K562 (cell line): Measurements from ENCODE around the gene DOLPP1. TPM values are rescaled to one million over a fixed set of nuclear protein-coding genes. Genes with fewer than 3 reads are reported as not detected.

ENCODE experiments used
- BHLHE40 ChIP-seq: IDR thresholded peaks from 2 replicates; pipeline ENCODE4 v1.6.1; 2011; ENCODE audit warnings: low read length, improper control_type of control experiment
- CBFA2T2 ChIP-seq: fragments of 450-650 bp; conservative IDR thresholded peaks from 2 replicates; pipeline ENCODE4 v1.6.1; 2017; ENCODE audit warnings: mild to moderate bottlenecking
- CCAR2 ChIP-seq: fragments of 200-400 bp; formaldehyde crosslinking; IDR thresholded peaks from 2 replicates; pipeline ENCODE4 v1.6.1; 2017; ENCODE audit warnings: mild to moderate bottlenecking, low read depth, low read length
- CTBP1 ChIP-seq: fragments of 450-650 bp; IDR thresholded peaks from 2 replicates; pipeline ENCODE4 v1.6.1; 2016; ENCODE audit warnings: borderline replicate concordance
- ETV1 ChIP-seq: fragments of 450-650 bp; conservative IDR thresholded peaks from 2 replicates; pipeline ENCODE4 v1.6.1; 2016; ENCODE audit warnings: missing genetic modification characterization, control low read depth, low read depth, missing compliant biosample characterization
- GATA2 ChIP-seq: sonication (generic); formaldehyde crosslinking; IDR thresholded peaks from 2 replicates; pipeline ENCODE4 v1.4.0; 2020; ENCODE audit warnings: mild to moderate bottlenecking, missing genetic modification reagents
- HNRNPH1 ChIP-seq: fragments of 200-400 bp; formaldehyde crosslinking; optimal IDR thresholded peaks from 2 replicates; pipeline ENCODE3; 2017; ENCODE audit warnings: low read depth, mild to moderate bottlenecking, low read length, moderate library complexity
- MBD2 ChIP-seq: sonication (generic); IDR thresholded peaks from 2 replicates; pipeline ENCODE4 v1.6.1; 2016; ENCODE audit warnings: low read depth, borderline replicate concordance
- MYNN ChIP-seq, 2 experiments: sonication (generic); formaldehyde crosslinking in 1 of 2; IDR thresholded peaks; 2 replicates each; pipeline versions ENCODE4 v1.5.0 to v1.6.1; 2016 to 2020; ENCODE audit warnings: antibody characterized with exemption in 1 of 2, missing genetic modification reagents in 1 of 2
- NRF1 ChIP-seq, 2 experiments: fragments of 450-650 bp; IDR thresholded peaks in 1 of 2; conservative IDR thresholded peaks in 1 of 2; 2 replicates each; pipeline ENCODE4 v1.6.1; 2014; ENCODE audit warnings: mild to moderate bottlenecking in 2 of 2
- SMAD4 ChIP-seq: fragments of 250-450 bp; sonication (Bioruptor Pico); conservative IDR thresholded peaks from 2 replicates; pipeline ENCODE4 v1.8.0; 2021; ENCODE audit warnings: inconsistent platforms, mild to moderate bottlenecking, moderate library complexity
- TEAD1 ChIP-seq, 2 experiments: fragments of 450-650 bp in 1 of 2; sonication (generic) in 1 of 2; formaldehyde crosslinking; IDR thresholded peaks; 2 replicates each; pipeline versions ENCODE4 v1.4.0 to v1.8.0; 2020 to 2022; ENCODE audit warnings: mild to moderate bottlenecking in 2 of 2, missing genetic modification reagents in 1 of 2
- polyA plus RNA-seq, 8 experiments: library from polyadenylated mRNA; depleted of rRNA in 4 of 8; stranded (reverse) in 5 of 8; unstranded in 3 of 8; fragments of >200 nt; fragmentation: Nextera tagmentation in 2 of 8; fragmentation: Illumina TruSeq in 1 of 8; extraction: Ambion mirVana in 2 of 8; extraction: Trizol in 1 of 8; gene quantifications; 2 replicates each; pipeline versions ENCODE4 v1.2.1 to v1.2.3, GENCODE V29; 2011 to 2014; ENCODE audit warnings: inconsistent platforms in 1 of 8, missing spikeins in 1 of 8
- total RNA-seq, 7 experiments: library from RNA; depleted of rRNA in 6 of 7; stranded (reverse); fragments of >200 nt in 6 of 7; fragmentation: Illumina TruSeq in 2 of 7; extraction: Trizol in 2 of 7; gene quantifications; 2 replicates each; pipeline versions ENCODE4 v1.2.1 to v1.2.3, GENCODE V29; 2011 to 2021; ENCODE audit warnings: low replicate concordance in 1 of 7
- TF ChIP-seq, protein P1 (sequence below): fragments of 450-650 bp; IDR thresholded peaks from 2 replicates; pipeline ENCODE4 v1.6.1; 2017; ENCODE audit warnings: antibody characterized with exemption, mild to moderate bottlenecking

DOLPP1 gene
- total and polyA plus RNA-seq, 9 of the 15 experiments (the other 6 are each of a cell fraction or from before 2014, with no cell fraction given), result 3.0 to 39.8 (median 30.5) TPM

DNA sequence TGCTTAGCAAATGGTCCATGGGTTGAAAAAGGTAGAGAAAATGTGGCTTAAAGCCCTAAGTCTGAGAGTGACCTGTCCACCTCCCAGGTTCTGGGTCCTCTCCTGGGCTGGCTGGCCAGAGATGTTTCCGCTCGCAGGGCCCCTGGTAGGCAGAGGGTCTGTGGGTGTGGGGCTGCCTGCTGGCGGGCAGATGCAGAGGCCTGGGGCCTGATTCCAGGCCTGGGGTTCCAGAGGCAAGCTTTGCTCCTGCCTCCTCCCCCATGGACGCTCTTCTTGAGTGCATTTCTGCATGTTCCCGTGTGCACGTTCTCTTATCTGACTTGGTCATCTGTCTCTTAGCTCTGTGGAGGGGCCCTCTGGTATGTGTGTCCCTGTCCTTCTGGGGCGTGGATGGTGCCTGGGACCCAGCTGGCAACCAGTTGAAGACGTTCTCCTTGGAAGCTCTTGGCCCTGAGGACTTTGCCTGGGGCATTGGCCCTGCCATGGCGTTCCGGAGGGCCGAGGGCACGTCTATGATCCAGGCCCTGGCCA lies 40.7 kb upstream of the DOLPP1 start (continued):
- TF ChIP-seq, protein P1, sequence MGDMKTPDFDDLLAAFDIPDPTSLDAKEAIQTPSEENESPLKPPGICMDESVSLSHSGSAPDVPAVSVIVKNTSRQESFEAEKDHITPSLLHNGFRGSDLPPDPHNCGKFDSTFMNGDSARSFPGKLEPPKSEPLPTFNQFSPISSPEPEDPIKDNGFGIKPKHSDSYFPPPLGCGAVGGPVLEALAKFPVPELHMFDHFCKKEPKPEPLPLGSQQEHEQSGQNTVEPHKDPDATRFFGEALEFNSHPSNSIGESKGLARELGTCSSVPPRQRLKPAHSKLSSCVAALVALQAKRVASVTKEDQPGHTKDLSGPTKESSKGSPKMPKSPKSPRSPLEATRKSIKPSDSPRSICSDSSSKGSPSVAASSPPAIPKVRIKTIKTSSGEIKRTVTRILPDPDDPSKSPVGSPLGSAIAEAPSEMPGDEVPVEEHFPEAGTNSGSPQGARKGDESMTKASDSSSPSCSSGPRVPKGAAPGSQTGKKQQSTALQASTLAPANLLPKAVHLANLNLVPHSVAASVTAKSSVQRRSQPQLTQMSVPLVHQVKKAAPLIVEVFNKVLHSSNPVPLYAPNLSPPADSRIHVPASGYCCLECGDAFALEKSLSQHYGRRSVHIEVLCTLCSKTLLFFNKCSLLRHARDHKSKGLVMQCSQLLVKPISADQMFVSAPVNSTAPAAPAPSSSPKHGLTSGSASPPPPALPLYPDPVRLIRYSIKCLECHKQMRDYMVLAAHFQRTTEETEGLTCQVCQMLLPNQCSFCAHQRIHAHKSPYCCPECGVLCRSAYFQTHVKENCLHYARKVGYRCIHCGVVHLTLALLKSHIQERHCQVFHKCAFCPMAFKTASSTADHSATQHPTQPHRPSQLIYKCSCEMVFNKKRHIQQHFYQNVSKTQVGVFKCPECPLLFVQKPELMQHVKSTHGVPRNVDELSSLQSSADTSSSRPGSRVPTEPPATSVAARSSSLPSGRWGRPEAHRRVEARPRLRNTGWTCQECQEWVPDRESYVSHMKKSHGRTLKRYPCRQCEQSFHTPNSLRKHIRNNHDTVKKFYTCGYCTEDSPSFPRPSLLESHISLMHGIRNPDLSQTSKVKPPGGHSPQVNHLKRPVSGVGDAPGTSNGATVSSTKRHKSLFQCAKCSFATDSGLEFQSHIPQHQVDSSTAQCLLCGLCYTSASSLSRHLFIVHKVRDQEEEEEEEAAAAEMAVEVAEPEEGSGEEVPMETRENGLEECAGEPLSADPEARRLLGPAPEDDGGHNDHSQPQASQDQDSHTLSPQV, result peak; percentile 55
- TF ChIP-seq MYNN (IDR thresholded peaks at IDR 0.05) (peak; percentile 55; the same call in 1 of the 2 replicates), MYNN (CRISPR knock-in tag; IDR thresholded peaks at IDR 0.05) (no peak), ETV1 (tag) (no peak), GATA2 (CRISPR knock-in tag) (peak; percentile 68; the same call in 1 of the 2 replicates), CBFA2T2 (peak; percentile 37; the same call in 1 of the 2 replicates), BHLHE40 (peak; percentile 86), TEAD1 (CRISPR knock-in tag; IDR thresholded peaks at IDR 0.05) (peak; percentile 38 to 59; a peak in 1 of 4 replicates), NRF1 (conservative IDR thresholded peaks at IDR 0.05 in 1 of 2, IDR thresholded peaks at IDR 0.05 in 1 of 2) (0 out of 4 replicates have a peak, but pooled peaks of 1 of the 2 experiments have one; percentile 10), HNRNPH1 (no peak), CCAR2 (no peak), SMAD4 (peak; percentile 54; the same call in 1 of the 2 replicates), MBD2 (peak; percentile 30; the same call in 1 of the 2 replicates), CTBP1 (peak; percentile 26; the same call in 1 of the 2 replicates)
